ENCODE measurements around the gene SLC25A48.
"Not testable (repeated sequence)": the region's sequence is repeated elsewhere in the genome, so short reads cannot be mapped to it uniquely, and the experiment has no call there.

Gene SLC25A48

GRCh38 chr5:135857630-135858311, 23.3 kb downstream of the SLC25A48 start:
- DNase-seq (ENCODE audit: low read depth) = no peak

- not testable (repeated sequence) for DNase-seq (ENCODE audit: low read depth)
Observed at GRCh38 chr5:135859186-135859585, 24.7 kb downstream of the SLC25A48 start.

DNA sequence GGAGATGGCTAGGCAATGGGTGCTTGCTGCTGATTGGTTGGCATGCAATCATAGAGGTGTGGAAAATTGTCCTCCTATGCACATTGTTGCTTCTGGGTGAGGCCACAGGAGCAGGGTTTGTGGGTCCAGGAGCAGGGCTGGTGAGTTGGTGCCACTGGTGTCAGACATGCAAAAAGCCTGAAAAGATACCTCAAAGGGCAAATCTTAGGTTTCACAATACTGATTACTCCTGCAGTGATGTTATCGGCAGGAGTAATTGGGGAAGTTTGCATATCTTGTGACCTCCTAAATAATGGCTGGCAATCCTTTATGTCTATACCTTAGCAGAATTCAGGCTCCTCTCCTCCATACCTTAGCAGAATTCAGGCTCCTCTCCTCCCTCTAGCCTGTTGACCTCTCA, 25.2 kb downstream of the SLC25A48 start:
- no peak for DNase-seq (ENCODE audit: low read depth)

DNA sequence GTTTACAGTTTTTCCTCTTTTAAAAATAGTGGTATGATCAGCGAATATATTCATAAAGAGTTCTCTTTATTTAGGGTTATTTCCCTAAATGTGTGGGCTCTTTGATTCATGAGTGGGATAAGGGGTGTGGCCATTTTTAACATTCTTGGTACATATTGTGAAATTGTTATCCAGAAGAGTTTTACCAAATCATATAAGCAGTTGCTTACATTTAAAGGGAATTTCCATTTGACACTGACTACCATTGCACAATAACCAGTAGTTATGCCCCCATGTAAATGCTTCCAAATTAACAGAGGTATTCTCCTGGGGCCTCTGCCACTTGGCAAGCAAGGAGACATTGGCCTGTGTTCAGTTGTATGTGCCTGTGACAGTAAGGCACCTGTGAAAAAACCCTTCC, 27.2 kb downstream of the SLC25A48 start:
- DNase-seq (ENCODE audit: low read depth) = peak; percentile 4

GRCh38 chr5:135862086-135862485, 27.6 kb downstream of the SLC25A48 start:
- no peak for DNase-seq (ENCODE audit: low read depth)

DNA sequence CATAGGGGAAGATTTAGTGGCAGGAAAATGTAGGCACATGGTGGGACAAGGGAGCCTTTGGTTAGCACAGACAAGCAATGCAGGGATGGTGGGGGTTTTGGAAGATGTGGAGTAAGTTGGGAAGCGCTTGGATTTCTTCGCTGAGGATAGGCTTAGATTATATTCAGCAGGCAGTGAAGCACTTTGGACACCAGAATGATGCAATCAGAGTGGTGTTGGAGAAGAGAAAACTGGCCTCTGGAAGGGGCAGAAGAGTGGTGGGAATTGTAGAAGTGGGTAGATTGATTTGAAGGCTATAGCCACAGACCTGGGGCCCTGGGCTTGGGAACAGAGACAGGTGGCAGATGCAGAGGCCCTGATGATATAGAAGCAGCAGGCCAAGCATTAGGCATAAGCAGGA, 28.3 kb downstream of the SLC25A48 start:
- no peak for DNase-seq (ENCODE audit: low read depth)

DNA sequence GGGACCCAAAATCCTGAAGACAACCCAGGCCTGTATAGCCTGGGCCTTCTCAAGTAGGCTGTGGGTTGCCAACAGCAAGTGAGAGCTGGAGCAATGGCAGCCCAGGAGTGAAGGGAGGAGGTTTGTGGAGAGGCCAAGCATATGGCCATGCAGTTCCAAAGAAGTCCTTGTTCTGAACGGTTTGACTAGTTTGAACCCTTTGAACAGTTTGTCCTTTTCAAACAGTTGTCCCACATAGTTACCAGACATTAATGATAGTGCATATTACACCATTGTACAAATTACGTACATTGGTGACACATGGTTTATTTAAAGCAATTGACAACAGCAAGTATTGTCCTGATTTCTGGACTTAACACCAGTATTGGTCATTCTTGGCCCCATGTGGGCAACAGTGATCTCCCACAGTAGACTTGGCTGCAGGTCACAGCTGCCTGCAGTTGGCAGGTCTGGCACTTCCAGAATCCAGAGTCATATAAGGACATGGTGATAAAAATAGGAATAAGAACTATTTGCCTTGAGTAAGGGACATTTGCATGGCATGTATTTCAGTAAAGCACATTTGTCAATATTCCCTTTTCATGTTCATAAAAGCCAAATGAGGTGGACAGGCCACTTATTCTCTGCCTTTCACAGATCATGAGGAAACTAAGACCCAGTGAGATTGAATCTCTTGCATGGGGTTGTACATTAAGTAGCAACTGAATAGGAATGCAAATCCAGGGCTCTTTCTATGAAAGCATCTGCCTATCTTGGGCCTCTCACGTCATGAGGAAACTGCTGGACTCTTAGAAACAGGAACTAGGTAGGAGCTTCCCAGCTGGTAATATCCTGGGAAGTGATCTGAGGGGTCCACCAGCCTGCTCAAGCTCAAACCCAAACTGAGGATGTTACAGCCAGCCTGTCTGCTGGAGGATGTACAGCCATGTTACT, 30.3 kb downstream of the SLC25A48 start:
- no peak for DNase-seq (ENCODE audit: low read depth)

DNA sequence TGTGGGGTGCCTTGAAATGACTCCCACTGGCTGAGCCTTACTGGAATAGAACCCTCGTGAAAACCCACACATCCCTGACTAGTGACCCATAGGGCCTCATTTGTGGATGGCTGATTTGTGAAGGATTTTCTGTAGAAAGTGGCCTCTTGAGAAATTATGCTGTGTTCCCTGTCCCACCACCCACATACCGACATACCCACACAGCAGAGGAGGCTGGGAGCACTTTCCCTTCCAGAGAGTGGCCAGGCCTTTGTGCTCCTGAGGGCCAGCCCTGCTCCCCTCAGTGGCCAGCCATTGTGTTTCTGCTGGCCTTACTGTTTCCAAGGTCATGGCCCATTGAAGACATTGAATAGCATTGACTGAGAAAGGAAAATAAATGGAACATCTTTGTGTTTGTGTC, 31.6 kb downstream of the SLC25A48 start:
- DNase-seq (ENCODE audit: low read depth) = no peak

DNA sequence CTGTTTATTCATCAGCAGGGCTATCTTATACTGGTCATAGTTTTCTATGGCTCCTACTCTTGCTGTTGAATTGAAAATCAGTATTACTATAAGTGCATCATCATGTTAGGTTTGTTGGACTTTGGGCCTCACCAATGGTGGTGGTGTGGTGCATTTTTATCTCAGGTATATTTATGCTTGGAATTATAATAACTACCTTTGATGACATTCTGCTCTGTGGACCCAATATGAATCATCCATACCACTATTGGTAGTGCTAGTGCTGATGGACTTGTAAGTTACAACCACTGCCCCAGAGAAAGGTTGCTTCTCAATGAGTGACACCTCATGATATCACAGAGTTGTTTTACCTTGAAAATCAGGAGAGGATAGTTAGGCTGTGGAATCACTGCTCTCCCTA, 33.1 kb downstream of the SLC25A48 start:
- DNase-seq (ENCODE audit: low read depth) = no peak

DNA sequence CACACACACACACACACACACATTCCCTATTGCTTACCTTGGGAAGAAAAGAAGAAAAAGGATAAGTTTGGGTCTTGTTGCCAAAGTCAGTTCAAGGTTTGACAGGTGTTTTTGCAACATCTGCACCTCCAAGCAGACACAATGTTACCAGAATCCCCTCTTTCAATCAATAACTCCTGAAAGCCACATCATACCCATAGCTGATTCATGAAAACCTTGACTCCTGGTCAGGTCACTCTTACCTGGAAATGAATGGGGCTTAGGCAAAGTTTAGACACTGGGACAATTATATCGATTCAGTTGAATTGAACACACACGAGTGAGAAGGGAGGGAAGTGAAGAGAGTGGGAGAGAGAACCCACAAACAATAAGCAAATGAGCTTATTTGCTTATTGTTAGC, 34.2 kb downstream of the SLC25A48 start:
- no peak for DNase-seq (ENCODE audit: low read depth)

DNA sequence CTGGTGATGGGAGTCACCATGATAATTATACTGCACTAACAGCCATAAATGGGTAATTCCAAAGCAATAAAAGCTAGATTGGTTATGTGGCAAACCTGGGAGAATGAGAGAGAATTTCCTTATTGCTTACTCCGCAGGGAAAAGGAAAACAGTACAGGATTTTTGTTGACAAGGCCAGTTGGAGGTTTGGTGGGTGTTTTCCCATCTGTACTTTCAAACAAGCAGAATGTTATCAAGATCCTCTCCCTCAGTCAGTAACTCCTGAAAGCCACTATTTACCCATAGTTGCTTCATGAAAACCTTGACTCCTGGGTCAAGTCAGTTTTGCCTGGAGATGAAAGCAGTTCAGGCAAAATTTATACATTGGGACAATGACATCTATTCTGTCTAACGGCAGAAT, 34.8 kb downstream of the SLC25A48 start:
- DNase-seq (ENCODE audit: low read depth) = no peak

- no peak for DNase-seq (ENCODE audit: low read depth)
Observed at GRCh38 chr5:135869935-135870334, 35.5 kb downstream of the SLC25A48 start.

DNA sequence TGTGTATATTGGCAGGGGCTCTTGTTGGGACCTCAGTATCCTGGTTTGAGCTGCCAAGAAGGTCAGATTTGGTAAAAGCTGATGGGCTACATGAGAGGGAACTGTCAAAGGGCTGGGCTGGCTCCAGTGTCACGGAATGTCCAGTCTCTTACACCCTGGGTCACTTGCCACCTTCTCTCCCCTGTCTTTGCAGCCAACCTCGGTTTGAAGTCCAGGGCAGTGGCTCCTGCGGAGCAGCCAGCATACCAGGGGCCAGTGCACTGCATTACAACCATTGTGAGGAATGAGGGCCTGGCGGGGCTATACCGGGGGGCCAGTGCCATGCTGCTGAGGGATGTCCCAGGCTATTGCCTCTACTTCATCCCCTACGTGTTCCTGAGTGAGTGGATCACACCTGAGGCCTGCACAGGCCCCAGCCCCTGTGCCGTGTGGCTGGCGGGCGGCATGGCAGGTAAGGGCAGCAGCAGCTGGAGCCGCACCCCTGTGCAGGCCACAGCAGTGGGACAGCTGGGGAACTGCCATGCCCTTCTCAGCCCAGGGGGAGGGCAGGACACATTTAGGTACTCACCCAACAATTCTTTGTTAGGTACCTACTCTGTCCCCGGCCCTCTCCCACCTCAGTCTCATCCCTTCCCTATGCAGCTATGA, 36.9 kb downstream of the SLC25A48 start:
- no peak for DNase-seq (ENCODE audit: low read depth)

DNA sequence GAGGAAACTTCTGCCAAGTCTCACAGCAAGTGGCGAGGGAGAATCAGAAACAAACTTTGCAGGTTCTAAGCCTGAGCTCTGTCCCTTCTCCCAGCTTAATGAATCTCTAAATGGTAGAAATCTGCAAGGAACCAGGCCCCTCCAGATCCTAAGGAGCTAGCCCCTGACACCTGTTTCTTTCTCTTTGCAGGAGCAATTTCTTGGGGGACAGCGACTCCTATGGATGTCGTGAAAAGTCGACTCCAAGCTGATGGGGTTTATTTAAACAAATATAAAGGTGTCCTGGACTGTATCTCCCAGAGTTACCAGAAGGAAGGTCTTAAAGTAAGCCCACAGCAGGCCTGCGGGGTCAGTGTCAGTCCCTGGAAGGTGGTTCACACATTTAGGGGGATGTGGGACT, 39.4 kb downstream of the SLC25A48 start:
- no peak for DNase-seq (ENCODE audit: low read depth)

GRCh38 chr5:135874461-135874860, 40.0 kb downstream of the SLC25A48 start:
- no peak for DNase-seq (ENCODE audit: low read depth)

- DNase-seq (ENCODE audit: low read depth) = no peak
Observed at GRCh38 chr5:135875567-135875966, 41.1 kb downstream of the SLC25A48 start.

DNA sequence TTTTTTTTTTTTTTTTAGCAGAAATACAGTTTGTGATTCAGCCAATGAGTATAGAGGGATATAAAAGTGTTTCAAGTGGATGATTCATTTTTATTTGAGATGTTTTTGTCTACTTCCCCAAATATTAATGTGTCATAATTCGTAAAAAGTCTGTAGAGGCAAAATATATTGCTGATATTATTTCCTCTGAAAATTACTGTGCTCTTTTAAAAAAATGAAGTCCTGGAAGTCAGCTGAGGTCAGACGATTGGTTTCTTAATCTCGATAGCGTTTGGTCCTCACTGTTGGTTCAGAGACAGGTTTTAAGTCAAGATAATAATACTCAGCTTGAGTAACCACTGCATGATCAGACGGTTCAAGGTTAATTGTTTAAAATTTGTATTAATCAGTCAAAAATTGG, 41.7 kb downstream of the SLC25A48 start:
- no peak for DNase-seq (ENCODE audit: low read depth)

DNA sequence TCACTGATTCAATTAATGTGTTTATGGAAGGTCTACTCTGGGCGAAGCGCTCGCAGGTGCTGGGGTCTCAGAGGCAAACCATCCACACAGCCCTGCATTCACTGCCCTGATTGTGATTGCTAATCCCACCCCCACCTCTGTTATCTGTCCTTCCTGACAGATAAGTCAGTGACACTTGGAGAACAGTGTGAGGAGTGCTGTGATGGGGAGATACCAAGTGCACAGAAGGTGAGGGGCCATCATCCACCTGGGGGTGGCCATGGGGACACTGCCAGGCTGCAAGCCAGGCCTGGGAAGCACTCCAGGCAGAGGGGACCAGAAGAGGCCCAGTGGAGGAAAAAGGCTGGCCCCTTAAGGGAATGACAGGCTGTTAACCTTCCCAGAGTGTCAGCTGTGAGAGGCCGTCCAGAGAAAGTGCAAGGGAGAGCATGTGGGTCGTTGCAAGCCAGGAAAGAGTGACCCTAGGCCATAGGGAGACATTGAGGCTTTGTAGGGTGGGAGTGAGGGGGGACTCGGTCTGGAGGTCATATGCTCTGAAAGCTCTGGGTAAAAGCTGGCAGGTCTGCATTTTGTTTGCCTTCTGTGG, 43.2 kb downstream of the SLC25A48 start:
- DNase-seq (ENCODE audit: low read depth) = no peak

DNA sequence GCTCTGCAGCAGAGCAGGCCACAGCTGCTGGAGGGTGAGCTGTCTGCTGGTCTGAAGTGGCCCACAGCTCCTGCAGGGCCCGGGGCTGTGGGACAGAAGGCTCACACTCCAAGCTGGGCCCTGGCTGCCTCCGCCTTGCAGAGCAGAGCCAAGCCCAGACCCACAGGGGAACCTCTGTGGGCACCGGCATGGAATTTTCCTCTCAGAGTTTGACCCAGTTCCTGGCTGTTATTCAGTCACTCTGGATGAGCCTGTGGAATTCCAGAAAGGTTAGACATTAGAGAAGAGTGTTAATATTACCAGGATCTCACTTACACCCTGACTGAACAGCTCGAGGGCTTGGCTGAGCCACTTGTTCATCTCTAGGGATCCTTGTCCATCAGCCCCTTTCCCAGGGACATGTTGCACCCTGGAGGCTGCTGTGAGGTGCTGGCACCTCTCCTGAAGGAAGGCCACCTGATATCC, 43.7 kb downstream of the SLC25A48 start:
- DNase-seq (ENCODE audit: low read depth) = no peak

GRCh38 chr5:135879591-135879990, 45.1 kb downstream of the SLC25A48 start:
- no peak for DNase-seq (ENCODE audit: low read depth)

- DNase-seq (ENCODE audit: low read depth) = peak; percentile 5
Observed at GRCh38 chr5:135880278-135880677, 45.8 kb downstream of the SLC25A48 start.

DNA sequence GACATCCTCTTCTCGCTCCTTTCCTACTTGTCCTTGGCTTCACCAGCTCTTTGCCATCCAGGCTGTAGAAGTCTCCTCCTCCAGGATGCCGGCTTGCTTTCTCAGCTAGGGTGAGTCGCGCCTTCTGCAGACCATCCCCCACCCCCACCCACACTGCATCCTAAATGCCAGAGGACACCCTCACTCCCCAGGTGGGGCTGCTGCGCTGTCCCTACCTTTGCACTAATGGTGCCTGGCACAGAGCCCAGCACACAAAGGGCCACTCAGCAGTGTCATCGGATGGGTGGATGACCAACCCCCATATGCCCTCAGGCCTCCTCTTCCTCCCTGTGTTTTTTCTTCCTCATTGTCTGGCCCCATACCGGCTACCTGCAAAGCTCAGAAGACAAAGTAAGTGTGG, 46.3 kb downstream of the SLC25A48 start:
- DNase-seq (ENCODE audit: low read depth) = no peak

Measured in iris pigment epithelial cell (primary cell).